ENCODE results near the gene CDK19. TPM values are rescaled to one million over a fixed set of nuclear protein-coding genes. Genes with fewer than 3 reads are reported as not detected.
"Not testable (repeated sequence)": the region's sequence is repeated elsewhere in the genome, so short reads cannot be mapped to it uniquely, and the experiment has no call there.

Gene CDK19
- total and polyA plus RNA-seq, 2 experiments from 2014 or later, result 3.3 to 11.2 TPM

GRCh38 chr6:110849781-110850180 is 34.5 kb upstream of the CDK19 start:
- Histone ChIP-seq H3K9me3 (ENCODE audit: low read depth) (no peaks in the 10 kb centered on the region), H3K36me3 (ENCODE audit: low read depth) (no peaks in the 10 kb centered on the region), H3K4me3 (no peak overlapping the region), H3K4me1 (ENCODE audit: insufficient read depth) (no peaks in the 10 kb centered on the region), H3K4me2 (ENCODE audit: unreplicated experiment) (no peak overlapping the region), H4K20me1 (ENCODE audit: insufficient read depth) (no peaks in the 10 kb centered on the region), H3K27me3 (replicated peaks; ENCODE audit: insufficient read depth) (no peaks in the 10 kb centered on the region), H3K79me2 (ENCODE audit: insufficient read depth) (no peaks in the 10 kb centered on the region), H3K9ac (no peak overlapping the region), H2AFZ (no peak overlapping the region), H3K9me2 (ENCODE audit: insufficient read depth) (no peaks in the 10 kb centered on the region), H3F3A (ENCODE audit: insufficient read depth) (no peaks in the 10 kb centered on the region), H3K27ac (no peak overlapping the region)
- 69 to 72% methylated on average over 4 of the region's 4 CpGs for WGBS, 2 experiments (ENCODE audit: low coverage in 1 of 2, low lambda C conversion rate in 2 of 2, missing lambda C conversion rate in 2 of 2)
- DNase-seq, result no peak
- in situ Hi-C loops (cut with MboI), result no loop called here
- no peak for TF ChIP-seq EZH2 (IDR thresholded peaks at IDR 0.05; ENCODE audit: insufficient read depth, poor library complexity, severe bottlenecking)
- no peak for TF ChIP-seq EZH2phosphoT487 (IDR thresholded peaks at IDR 0.05; ENCODE audit: insufficient read depth, low read depth)

GRCh38 chr6:110841266-110841665 is 26.0 kb upstream of the CDK19 start:
- H3K4me2 ChIP-seq (ENCODE audit: unreplicated experiment), result no peak overlapping the region
- no peak for DNase-seq
- in situ Hi-C loops (cut with MboI), result no loop called here
- H3K9me3 ChIP-seq (ENCODE audit: low read depth), result no peaks in the 10 kb centered on the region
- H3F3A ChIP-seq (ENCODE audit: insufficient read depth), result no peaks in the 10 kb centered on the region
- H3K27ac ChIP-seq, result no peak overlapping the region
- no peak overlapping the region for H3K4me3 ChIP-seq
- no peaks in the 10 kb centered on the region for H4K20me1 ChIP-seq (ENCODE audit: insufficient read depth)
- no peaks in the 10 kb centered on the region for H3K9me2 ChIP-seq (ENCODE audit: insufficient read depth)
- no peaks in the 10 kb centered on the region for H3K27me3 ChIP-seq (replicated peaks; ENCODE audit: insufficient read depth)
- 87 to 88% methylated on average over 6 of the region's 6 CpGs for WGBS, 2 experiments (ENCODE audit: low coverage in 1 of 2, low lambda C conversion rate in 2 of 2, missing lambda C conversion rate in 2 of 2)
- no peak for TF ChIP-seq EZH2phosphoT487 (IDR thresholded peaks at IDR 0.05; ENCODE audit: insufficient read depth, low read depth)
- TF ChIP-seq EZH2 (IDR thresholded peaks at IDR 0.05; ENCODE audit: insufficient read depth, poor library complexity, severe bottlenecking), result no peak
- no peaks in the 10 kb centered on the region for H3K79me2 ChIP-seq (ENCODE audit: insufficient read depth)
- H3K36me3 ChIP-seq (ENCODE audit: low read depth), result no peaks in the 10 kb centered on the region
- H3K9ac ChIP-seq, result no peak overlapping the region
- no peaks in the 10 kb centered on the region for H3K4me1 ChIP-seq (ENCODE audit: insufficient read depth)
- no peak overlapping the region for H2AFZ ChIP-seq

GRCh38 chr6:110835751-110836150 is 20.5 kb upstream of the CDK19 start:
- H3K36me3 ChIP-seq (ENCODE audit: low read depth); H3K4me1 ChIP-seq (ENCODE audit: insufficient read depth); H3K4me3 ChIP-seq; in situ Hi-C loops (cut with MboI); H3K79me2 ChIP-seq (ENCODE audit: insufficient read depth); H3F3A ChIP-seq (ENCODE audit: insufficient read depth); H3K9ac ChIP-seq; DNase-seq; H3K27ac ChIP-seq; H4K20me1 ChIP-seq (ENCODE audit: insufficient read depth); H3K27me3 ChIP-seq (replicated peaks; ENCODE audit: insufficient read depth); H3K4me2 ChIP-seq (ENCODE audit: unreplicated experiment); H2AFZ ChIP-seq; H3K9me2 ChIP-seq (ENCODE audit: insufficient read depth); H3K9me3 ChIP-seq (ENCODE audit: low read depth): not testable (repeated sequence)
- WGBS, 2 experiments (ENCODE audit: low coverage in 1 of 2, low lambda C conversion rate in 2 of 2, missing lambda C conversion rate in 2 of 2), result 63 to 67% methylated on average over 5 of the region's 5 CpGs

GRCh38 chr6:110833831-110834230 is 18.6 kb upstream of the CDK19 start:
- Histone ChIP-seq H2AFZ (no peak overlapping the region), H3K4me3 (no peak overlapping the region), H3K9me2 (ENCODE audit: insufficient read depth) (no peaks in the 10 kb centered on the region), H3K4me2 (ENCODE audit: unreplicated experiment) (no peak overlapping the region), H4K20me1 (ENCODE audit: insufficient read depth) (no peaks in the 10 kb centered on the region), H3K9me3 (ENCODE audit: low read depth) (no peaks in the 10 kb centered on the region), H3F3A (ENCODE audit: insufficient read depth) (no peaks in the 10 kb centered on the region), H3K27me3 (replicated peaks; ENCODE audit: insufficient read depth) (no peaks in the 10 kb centered on the region), H3K27ac (no peak overlapping the region), H3K36me3 (ENCODE audit: low read depth) (no peaks in the 10 kb centered on the region), H3K79me2 (ENCODE audit: insufficient read depth) (no peaks in the 10 kb centered on the region), H3K4me1 (ENCODE audit: insufficient read depth) (no peaks in the 10 kb centered on the region), H3K9ac (no peak overlapping the region)
- in situ Hi-C loops (cut with MboI), result no loop called here
- 92 to 93% methylated on average over 6 of the region's 6 CpGs for WGBS, 2 experiments (ENCODE audit: low coverage in 1 of 2, low lambda C conversion rate in 2 of 2, missing lambda C conversion rate in 2 of 2)
- no peak for DNase-seq
- TF ChIP-seq EZH2phosphoT487 (IDR thresholded peaks at IDR 0.05; ENCODE audit: insufficient read depth, low read depth) (no peak), EZH2 (IDR thresholded peaks at IDR 0.05; ENCODE audit: insufficient read depth, poor library complexity, severe bottlenecking) (no peak)

GRCh38 chr6:110831405-110831804 is 16.1 kb upstream of the CDK19 start:
- TF ChIP-seq EZH2phosphoT487 (IDR thresholded peaks at IDR 0.05; ENCODE audit: insufficient read depth, low read depth) (no peak), EZH2 (IDR thresholded peaks at IDR 0.05; ENCODE audit: insufficient read depth, poor library complexity, severe bottlenecking) (no peak)
- H3K9me2 ChIP-seq (ENCODE audit: insufficient read depth), result no peaks in the 10 kb centered on the region
- no peaks in the 10 kb centered on the region for H4K20me1 ChIP-seq (ENCODE audit: insufficient read depth)
- no peaks in the 10 kb centered on the region for H3K9me3 ChIP-seq (ENCODE audit: low read depth)
- no peaks in the 10 kb centered on the region for H3K27me3 ChIP-seq (replicated peaks; ENCODE audit: insufficient read depth)
- H3K27ac ChIP-seq, result no peak overlapping the region
- H3K9ac ChIP-seq, result no peak overlapping the region
- H3K4me1 ChIP-seq (ENCODE audit: insufficient read depth), result peaks cover 9% of the 10 kb centered on the region; the same call in 1 of the 2 replicates
- no peaks in the 10 kb centered on the region for H3K36me3 ChIP-seq (ENCODE audit: low read depth)
- DNase-seq, result no peak
- H3K79me2 ChIP-seq (ENCODE audit: insufficient read depth), result no peaks in the 10 kb centered on the region
- in situ Hi-C loops (cut with MboI), result no loop called here
- 91 to 96% methylated on average over 6 of the region's 6 CpGs for WGBS, 2 experiments (ENCODE audit: low coverage in 1 of 2, low lambda C conversion rate in 2 of 2, missing lambda C conversion rate in 2 of 2)
- H3K4me3 ChIP-seq, result no peak overlapping the region
- no peak overlapping the region for H3K4me2 ChIP-seq (ENCODE audit: unreplicated experiment)
- H2AFZ ChIP-seq, result no peak overlapping the region
- no peaks in the 10 kb centered on the region for H3F3A ChIP-seq (ENCODE audit: insufficient read depth)

Measured in GM23248 (cell line).